Keratinocyte (primary cell): ENCODE data around the gene SEMA3F. TPM values are rescaled to one million over a fixed set of nuclear protein-coding genes. Genes with fewer than 3 reads are reported as not detected.

Experiments used
- DNase-seq: peaks from one replicate; pipeline ENCODE4 v3.0.0-alpha.2; 2011; ENCODE audit warnings: low read depth, missing footprints, low spot score
- FAIRE-seq: peaks from 2 replicates; lab custom pipeline; 2011; peaks lifted over from hg19 to GRCh38; lab: Jason Lieb, UNC
- H2AFZ ChIP-seq: 2 replicates; pipeline ENCODE4 v1.6.0; 2012; ENCODE audit warnings: low read length, control low read depth, inconsistent platforms; ENCODE audit not compliant: control insufficient read depth
- H3K27ac ChIP-seq: 2 replicates; pipeline ENCODE4 v1.5.1; 2011; ENCODE audit warnings: low read length; ENCODE audit not compliant: control insufficient read depth, insufficient read depth
- H3K27me3 ChIP-seq: 3 replicates; pipeline ENCODE4 v1.6.0; 2011; ENCODE audit warnings: low read length; ENCODE audit not compliant: control insufficient read depth, insufficient read depth; ENCODE audit errors: extremely low read depth
- H3K36me3 ChIP-seq, 2 experiments: 2 replicates in 1 of 2; 3 replicates in 1 of 2; pipeline ENCODE4 v1.5.1; 2011; ENCODE audit warnings: low read length in 2 of 2, mild to moderate bottlenecking in 1 of 2; ENCODE audit not compliant: control insufficient read depth in 2 of 2, insufficient read depth in 2 of 2; ENCODE audit errors: extremely low read depth in 1 of 2
- H3K4me1 ChIP-seq: 3 replicates; pipeline ENCODE4 v1.5.1; 2011; ENCODE audit warnings: low read length; ENCODE audit not compliant: control insufficient read depth, insufficient read depth; ENCODE audit errors: extremely low read depth
- H3K4me2 ChIP-seq: 3 replicates; pipeline ENCODE4 v1.6.0; 2011; ENCODE audit warnings: low read depth, low read length; ENCODE audit not compliant: control insufficient read depth, insufficient read depth; ENCODE audit errors: extremely low read depth
- H3K4me3 ChIP-seq, 3 experiments: fragments of 200-600 bp in 1 of 3; sonication (generic) in 1 of 3; 2 replicates in 2 of 3; 3 replicates in 1 of 3; pipeline ENCODE4 v1.5.1; 2011 to 2016; ENCODE audit warnings: low read length in 3 of 3, mild to moderate bottlenecking in 3 of 3, control low read depth in 2 of 3, inconsistent platforms in 1 of 3, low read depth in 1 of 3, mixed read lengths in 1 of 3, mixed run types in 1 of 3, moderate library complexity in 1 of 3; ENCODE audit not compliant: control insufficient read depth in 2 of 3, insufficient read depth in 2 of 3; ENCODE audit errors: extremely low read depth in 1 of 3
- H3K79me2 ChIP-seq: 2 replicates; pipeline ENCODE4 v1.6.0; 2012; ENCODE audit warnings: low read length; ENCODE audit not compliant: control insufficient read depth, insufficient read depth
- H3K9ac ChIP-seq: 3 replicates; pipeline ENCODE4 v1.6.0; 2011; ENCODE audit warnings: low read length; ENCODE audit not compliant: control insufficient read depth, insufficient read depth; ENCODE audit errors: extremely low read depth
- H3K9me1 ChIP-seq: 3 replicates; pipeline ENCODE4 v1.6.0; 2011; ENCODE audit warnings: low read length; ENCODE audit not compliant: control insufficient read depth, insufficient read depth; ENCODE audit errors: extremely low read depth
- H3K9me3 ChIP-seq: 2 replicates; pipeline ENCODE4 v1.5.1; 2012; ENCODE audit warnings: low read depth, low read length; ENCODE audit not compliant: control insufficient read depth
- H4K20me1 ChIP-seq: 3 replicates; pipeline ENCODE4 v1.6.0; 2011; ENCODE audit warnings: low read length; ENCODE audit not compliant: control insufficient read depth, insufficient read depth; ENCODE audit errors: extremely low read depth
- EZH2 ChIP-seq: IDR thresholded peaks from one replicate; pipeline ENCODE4 v1.6.1; 2012; ENCODE audit warnings: inconsistent platforms, mild to moderate bottlenecking, low read length, moderate library complexity
- dilution Hi-C: fragments of 300-500 bp; cut with MboI; formaldehyde crosslinking; loops from one replicate; pipeline ENCODE4 v1.7.0; 2020; ENCODE audit warnings: low sequenced_read_pairs; ENCODE audit not compliant: extremely low pct_ligation_motif_present
- polyA plus RNA-seq, 5 experiments: library from polyadenylated mRNA; depleted of rRNA in 3 of 5; stranded (reverse) in 3 of 5; stranded (forward) in 1 of 5; unstranded in 1 of 5; fragments of >200 nt; gene quantifications; 1 replicate in 1 of 5; 2 replicates in 3 of 5; 3 replicates in 1 of 5; pipeline versions ENCODE4 v1.2.1 to v1.2.3, GENCODE V29; 2011 to 2012; ENCODE audit warnings: missing spikeins in 2 of 5, low read depth in 1 of 5, low replicate concordance in 1 of 5
- TF ChIP-seq, protein P1 (sequence below), 3 experiments: IDR thresholded peaks in 1 of 3; conservative IDR thresholded peaks in 1 of 3; optimal IDR thresholded peaks in 1 of 3; 2 replicates in 2 of 3; 3 replicates in 1 of 3; pipeline versions ENCODE3 to v1.5.1; 2011; ENCODE audit warnings: low read length in 3 of 3, mild to moderate bottlenecking in 3 of 3, moderate library complexity in 2 of 3, control low read depth in 1 of 3, inconsistent platforms in 1 of 3; ENCODE audit not compliant: insufficient read depth in 2 of 3; ENCODE audit errors: extremely low read depth in 1 of 3

The SEMA3F gene
- polyA plus RNA-seq, 1 donor (not counting 4 experiments of a cell fraction or from before 2014, with no cell fraction given) = 72.8 TPM

DNA sequence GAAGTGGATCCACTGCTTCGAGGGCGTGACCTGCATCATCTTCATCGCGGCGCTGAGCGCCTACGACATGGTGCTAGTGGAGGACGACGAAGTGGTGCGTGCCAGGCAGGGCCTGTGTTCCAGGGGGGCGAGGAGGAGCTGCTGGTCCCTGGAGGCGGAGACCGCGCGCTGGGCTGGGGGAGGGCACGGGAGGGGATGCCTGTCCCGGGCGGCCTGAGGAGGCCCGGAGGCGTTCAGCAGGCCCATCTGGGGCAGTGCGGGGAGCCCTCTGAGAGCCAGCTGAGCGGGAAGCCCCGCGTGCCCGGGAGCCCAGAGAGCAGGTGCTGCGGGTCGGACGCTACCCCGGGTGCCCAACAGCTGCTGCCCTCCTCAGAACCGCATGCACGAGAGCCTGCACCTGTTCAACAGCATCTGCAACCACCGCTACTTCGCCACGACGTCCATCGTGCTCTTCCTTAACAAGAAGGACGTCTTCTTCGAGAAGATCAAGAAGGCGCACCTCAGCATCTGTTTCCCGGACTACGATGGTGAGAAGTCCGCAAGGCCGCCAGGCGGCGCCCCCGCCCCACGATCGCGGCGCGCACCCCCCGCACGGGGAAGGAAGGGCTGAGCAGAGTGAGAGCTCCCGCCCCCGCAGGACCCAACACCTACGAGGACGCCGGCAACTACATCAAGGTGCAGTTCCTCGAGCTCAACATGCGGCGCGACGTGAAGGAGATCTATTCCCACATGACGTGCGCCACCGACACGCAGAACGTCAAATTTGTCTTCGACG lies 39.2 kb downstream of the SEMA3F start:
- DNase-seq (no peak), FAIRE-seq (peak; percentile 63)
- no peak overlapping the region for H3K4me2 ChIP-seq
- no peaks in the 10 kb centered on the region for H3K9me3 ChIP-seq
- no peaks in the 10 kb centered on the region for H3K9me1 ChIP-seq
- H3K9ac ChIP-seq = no peak overlapping the region
- TF ChIP-seq EZH2 = peak; percentile 56
- TF ChIP-seq, protein P1, sequence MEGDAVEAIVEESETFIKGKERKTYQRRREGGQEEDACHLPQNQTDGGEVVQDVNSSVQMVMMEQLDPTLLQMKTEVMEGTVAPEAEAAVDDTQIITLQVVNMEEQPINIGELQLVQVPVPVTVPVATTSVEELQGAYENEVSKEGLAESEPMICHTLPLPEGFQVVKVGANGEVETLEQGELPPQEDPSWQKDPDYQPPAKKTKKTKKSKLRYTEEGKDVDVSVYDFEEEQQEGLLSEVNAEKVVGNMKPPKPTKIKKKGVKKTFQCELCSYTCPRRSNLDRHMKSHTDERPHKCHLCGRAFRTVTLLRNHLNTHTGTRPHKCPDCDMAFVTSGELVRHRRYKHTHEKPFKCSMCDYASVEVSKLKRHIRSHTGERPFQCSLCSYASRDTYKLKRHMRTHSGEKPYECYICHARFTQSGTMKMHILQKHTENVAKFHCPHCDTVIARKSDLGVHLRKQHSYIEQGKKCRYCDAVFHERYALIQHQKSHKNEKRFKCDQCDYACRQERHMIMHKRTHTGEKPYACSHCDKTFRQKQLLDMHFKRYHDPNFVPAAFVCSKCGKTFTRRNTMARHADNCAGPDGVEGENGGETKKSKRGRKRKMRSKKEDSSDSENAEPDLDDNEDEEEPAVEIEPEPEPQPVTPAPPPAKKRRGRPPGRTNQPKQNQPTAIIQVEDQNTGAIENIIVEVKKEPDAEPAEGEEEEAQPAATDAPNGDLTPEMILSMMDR (optimal IDR thresholded peaks at IDR 0.05 in 1 of 3, IDR thresholded peaks at IDR 0.05 in 1 of 3, conservative IDR thresholded peaks at IDR 0.05 in 1 of 3; ENCODE audit: extremely low read depth in 1 of 3, insufficient read depth in 2 of 3, low read length in 3 of 3) = peak in 2 of 3 experiments; percentile 69 to 92
- no peak overlapping the region for H3K4me3 ChIP-seq
- peaks cover 32% of the 10 kb centered on the region for H3K27me3 ChIP-seq
- dilution Hi-C loops = no loop called here
- peaks cover 9% of the 10 kb centered on the region for H4K20me1 ChIP-seq
- no peak overlapping the region for H2AFZ ChIP-seq
- no peaks in the 10 kb centered on the region for H3K4me1 ChIP-seq
- H3K27ac ChIP-seq = no peak overlapping the region
- no peaks in the 10 kb centered on the region for H3K36me3 ChIP-seq
- no peaks in the 10 kb centered on the region for H3K79me2 ChIP-seq

DNA sequence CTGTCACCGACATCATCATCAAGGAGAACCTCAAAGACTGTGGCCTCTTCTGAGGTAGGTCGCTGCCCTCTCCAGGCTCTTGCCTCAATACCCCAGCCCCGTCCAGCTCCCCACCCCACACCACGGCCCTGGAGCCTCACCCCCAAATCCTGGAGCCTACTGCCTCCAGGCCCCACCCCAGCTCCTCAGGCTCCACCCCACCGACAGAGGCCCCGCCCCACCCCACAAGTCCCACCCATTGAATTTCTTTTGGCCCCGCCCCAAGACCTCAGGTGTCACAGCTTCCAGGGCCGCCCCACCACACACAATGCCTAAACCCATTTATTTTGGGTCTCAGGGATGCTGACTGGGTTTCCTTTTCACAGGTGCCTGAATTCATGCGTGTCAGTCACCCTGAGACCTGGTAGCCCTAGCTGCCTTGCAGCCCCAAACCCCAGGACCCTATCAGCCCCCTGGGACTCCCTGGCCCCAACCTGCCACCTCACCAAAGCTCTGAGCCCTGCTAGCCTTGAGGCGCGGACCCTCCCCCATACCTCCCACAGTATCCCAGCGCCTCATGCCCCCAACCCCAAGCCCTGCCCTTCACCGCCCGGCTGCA lies 39.9 kb downstream of the SEMA3F start:
- no peak overlapping the region for H3K9ac ChIP-seq
- no peak for TF ChIP-seq EZH2
- TF ChIP-seq, protein P1 (optimal IDR thresholded peaks at IDR 0.05 in 1 of 3, IDR thresholded peaks at IDR 0.05 in 1 of 3, conservative IDR thresholded peaks at IDR 0.05 in 1 of 3; ENCODE audit: extremely low read depth in 1 of 3, insufficient read depth in 2 of 3, low read length in 3 of 3) = no peak
- peaks cover 32% of the 10 kb centered on the region for H3K27me3 ChIP-seq
- DNase-seq = no peak
- H3K4me3 ChIP-seq = no peak overlapping the region
- no peak overlapping the region for H3K27ac ChIP-seq
- no peaks in the 10 kb centered on the region for H3K9me1 ChIP-seq
- H3K79me2 ChIP-seq = no peaks in the 10 kb centered on the region
- H3K9me3 ChIP-seq = no peaks in the 10 kb centered on the region
- H2AFZ ChIP-seq = no peak overlapping the region
- no peak for FAIRE-seq
- H3K4me1 ChIP-seq = no peaks in the 10 kb centered on the region
- H3K4me2 ChIP-seq = no peak overlapping the region
- dilution Hi-C loops = no loop called here
- no peaks in the 10 kb centered on the region for H3K36me3 ChIP-seq
- H4K20me1 ChIP-seq = peaks cover 2% of the 10 kb centered on the region
